IMR-90 (cell line): ENCODE results near the gene HACD2. TPM values are rescaled to one million over a fixed set of nuclear protein-coding genes. Genes with fewer than 3 reads are reported as not detected.

Experiments used
- ATAC-seq: fragments of 200-7000 bp; cut with Tn5 transposase; 2 replicates; pipeline ENCODE4 v1.9.1; 2020; ENCODE audit warnings: low read depth, mild to moderate bottlenecking, moderate library complexity
- BruUV-seq: library from RNA; stranded (reverse); fragments of 400-500 nt; replicated peaks from 2 replicates; lab custom pipeline; 2021; lab: Mats Ljungman, UMichigan
- CTCF ChIA-PET: fragments of 300-600 bp; formaldehyde crosslinking; extraction: SDS; loops from one replicate; lab custom pipeline; 2021; ENCODE audit warnings: antibody characterized with exemption; lab: Yijun Ruan, JAX
- POLR2A ChIA-PET: fragments of 300-600 bp; sonication (Branson Sonifier 250); formaldehyde crosslinking; loops from one replicate; lab custom pipeline; 2022; ENCODE audit warnings: antibody characterized with exemption; ENCODE audit not compliant: unreplicated experiment; lab: Charles Lee
- DNase-seq: peaks from one replicate; pipeline ENCODE4 v3.0.0; 2013
- H2AFZ ChIP-seq: replicated peaks from 2 replicates; pipeline ENCODE3; 2013; ENCODE audit warnings: low read length, mild to moderate bottlenecking; ENCODE audit not compliant: poor library complexity
- H2AK5ac ChIP-seq: 2 replicates; pipeline ENCODE4 v1.6.1; 2013; ENCODE audit warnings: low read depth, low read length, inconsistent platforms
- H2AK9ac ChIP-seq: replicated peaks from 2 replicates; pipeline ENCODE3; 2013; ENCODE audit warnings: mild to moderate bottlenecking, low read depth, low read length, moderate library complexity; ENCODE audit not compliant: poor library complexity
- H2BK120ac ChIP-seq: 2 replicates; pipeline ENCODE4 v1.6.1; 2013; ENCODE audit warnings: low read depth, low read length, inconsistent platforms
- H2BK15ac ChIP-seq: 3 replicates; pipeline ENCODE4 v1.6.1; 2013; ENCODE audit warnings: low read depth, low read length, inconsistent platforms
- H2BK20ac ChIP-seq: 2 replicates; pipeline ENCODE4 v1.6.1; 2013; ENCODE audit warnings: low read depth, mild to moderate bottlenecking, inconsistent platforms, low read length, moderate library complexity
- H2BK5ac ChIP-seq: 2 replicates; pipeline ENCODE4 v1.6.1; 2013; ENCODE audit warnings: mild to moderate bottlenecking, low read depth, low read length, inconsistent platforms; ENCODE audit not compliant: poor library complexity, severe bottlenecking
- H3K14ac ChIP-seq: replicated peaks from 2 replicates; pipeline ENCODE4 v1.6.1; 2013; ENCODE audit warnings: low read depth, low read length, inconsistent platforms
- H3K18ac ChIP-seq: 2 replicates; pipeline ENCODE4 v1.6.1; 2013; ENCODE audit warnings: low read depth, low read length, control low read depth
- H3K23ac ChIP-seq: 2 replicates; pipeline ENCODE4 v1.6.1; 2013; ENCODE audit warnings: low read depth, low read length, inconsistent platforms
- H3K27ac ChIP-seq: 2 replicates; pipeline ENCODE4 v1.5.1; 2013; ENCODE audit warnings: mild to moderate bottlenecking, control low read depth, low read length; ENCODE audit not compliant: insufficient read depth
- H3K27me3 ChIP-seq: 2 replicates; pipeline ENCODE4 v1.6.1; 2013; ENCODE audit warnings: low read length; ENCODE audit not compliant: control insufficient read depth, insufficient read depth
- H3K36me3 ChIP-seq: 2 replicates; pipeline ENCODE4 v1.6.1; 2013; ENCODE audit warnings: low read length, mixed read lengths; ENCODE audit not compliant: control insufficient read depth, insufficient read depth
- H3K4ac ChIP-seq: 2 replicates; pipeline ENCODE4 v1.6.1; 2013; ENCODE audit warnings: low read depth, low read length, inconsistent platforms
- H3K4me1 ChIP-seq: 2 replicates; pipeline ENCODE4 v1.6.1; 2013; ENCODE audit warnings: low read length, mixed read lengths; ENCODE audit not compliant: control insufficient read depth, insufficient read depth
- H3K4me2 ChIP-seq: 2 replicates; pipeline ENCODE4 v1.6.1; 2013; ENCODE audit warnings: low read depth, mild to moderate bottlenecking, control low read depth, low read length, moderate library complexity
- H3K4me3 ChIP-seq: 2 replicates; pipeline ENCODE4 v1.5.1; 2013; ENCODE audit warnings: low read depth, mild to moderate bottlenecking, control low read depth, low read length, moderate library complexity; ENCODE audit not compliant: insufficient read depth
- H3K56ac ChIP-seq: 2 replicates; pipeline ENCODE4 v1.6.1; 2013; ENCODE audit warnings: low read length, inconsistent platforms; ENCODE audit not compliant: insufficient read depth; ENCODE audit errors: extremely low read depth
- H3K79me1 ChIP-seq, 2 experiments: 2 replicates each; pipeline ENCODE4 v1.6.1; 2013; ENCODE audit warnings: low read length in 2 of 2, inconsistent platforms in 1 of 2, low read depth in 1 of 2
- H3K9ac ChIP-seq: 2 replicates; pipeline ENCODE4 v1.6.1; 2013; ENCODE audit warnings: low read depth, low read length, control low read depth
- H3K9me1 ChIP-seq: 2 replicates; pipeline ENCODE4 v1.6.1; 2013; ENCODE audit warnings: low read length, inconsistent platforms; ENCODE audit not compliant: insufficient read depth
- H3K9me3 ChIP-seq: 2 replicates; pipeline ENCODE4 v1.6.1; 2013; ENCODE audit warnings: low read length; ENCODE audit not compliant: control insufficient read depth, insufficient read depth
- H4K20me1 ChIP-seq: 2 replicates; pipeline ENCODE4 v1.6.1; 2013; ENCODE audit warnings: low read length, inconsistent platforms; ENCODE audit not compliant: insufficient read depth
- H4K5ac ChIP-seq: 2 replicates; pipeline ENCODE4 v1.6.1; 2013; ENCODE audit warnings: mild to moderate bottlenecking, low read depth, low read length, control low read depth
- H4K8ac ChIP-seq, 2 experiments: 2 replicates each; pipeline ENCODE4 v1.6.1; 2013; ENCODE audit warnings: low read depth in 2 of 2, low read length in 2 of 2, control low read depth in 1 of 2, inconsistent platforms in 1 of 2
- H4K91ac ChIP-seq: 2 replicates; pipeline ENCODE4 v1.6.1; 2013; ENCODE audit warnings: low read depth, low read length, inconsistent platforms; ENCODE audit not compliant: insufficient read depth
- BHLHE40 ChIP-seq: fragments of 150-350 bp; IDR thresholded peaks from 2 replicates; pipeline ENCODE4 v1.6.1; 2016; ENCODE audit warnings: mild to moderate bottlenecking, low read depth, low read length
- CEBPB ChIP-seq: IDR thresholded peaks from 2 replicates; pipeline ENCODE4 v1.6.1; 2012; ENCODE audit warnings: low read depth, low read length, improper control_type of control experiment
- CHD1 ChIP-seq: IDR thresholded peaks from 2 replicates; pipeline ENCODE4 v1.6.1; 2012; ENCODE audit warnings: low read depth, low read length, improper control_type of control experiment
- CTCF ChIP-seq: conservative IDR thresholded peaks from 2 replicates; pipeline ENCODE4 v1.5.1; 2012; ENCODE audit warnings: mild to moderate bottlenecking, low read depth, low read length, improper control_type of control experiment
- ELK1 ChIP-seq: fragments of 150-350 bp; IDR thresholded peaks from 2 replicates; pipeline ENCODE4 v1.6.1; 2016; ENCODE audit warnings: low read depth, mild to moderate bottlenecking, low read length, moderate library complexity, borderline replicate concordance
- FOS ChIP-seq: fragments of 150-350 bp; IDR thresholded peaks from 2 replicates; pipeline ENCODE4 v1.6.1; 2016; ENCODE audit warnings: low read depth, low read length
- MAFK ChIP-seq: IDR thresholded peaks from 2 replicates; pipeline ENCODE4 v1.6.1; 2012; ENCODE audit warnings: low read depth, low read length, improper control_type of control experiment
- MAZ ChIP-seq: IDR thresholded peaks from 2 replicates; pipeline ENCODE4 v1.6.1; 2012; ENCODE audit warnings: low read depth, mild to moderate bottlenecking, low read length, improper control_type of control experiment, moderate library complexity, borderline replicate concordance
- MXI1 ChIP-seq: IDR thresholded peaks from 2 replicates; pipeline ENCODE4 v1.6.1; 2012; ENCODE audit warnings: low read depth, mild to moderate bottlenecking, low read length, moderate library complexity, borderline replicate concordance
- NFE2L2 ChIP-seq: fragments of 150-350 bp; IDR thresholded peaks from 2 replicates; pipeline ENCODE4 v1.6.1; 2016; ENCODE audit warnings: low read depth, mild to moderate bottlenecking, low read length
- POLR2A ChIP-seq: IDR thresholded peaks from 2 replicates; pipeline ENCODE4 v1.6.1; 2012; ENCODE audit warnings: mild to moderate bottlenecking, low read depth, low read length
- RAD21 ChIP-seq: IDR thresholded peaks from 2 replicates; pipeline ENCODE4 v1.6.1; 2012; ENCODE audit warnings: low read length, improper control_type of control experiment
- RFX5 ChIP-seq: IDR thresholded peaks from 2 replicates; pipeline ENCODE4 v1.8.0; 2012; ENCODE audit warnings: low read depth, mild to moderate bottlenecking, low read length, moderate library complexity
- SMC3 ChIP-seq: fragments of 150-350 bp; IDR thresholded peaks from 2 replicates; pipeline ENCODE4 v1.6.1; 2016; ENCODE audit warnings: low read depth, mild to moderate bottlenecking, antibody characterized with exemption, low read length, moderate library complexity
- USF2 ChIP-seq: fragments of 150-350 bp; IDR thresholded peaks from 2 replicates; pipeline ENCODE4 v1.6.1; 2017; ENCODE audit warnings: mild to moderate bottlenecking, antibody characterized with exemption, low read length, low read depth
- WGBS, 2 experiments: methylation state at CpG; one replicate each; pipeline versions ENCODE4 v1.1.5 to v1.1.7; 2013; ENCODE audit warnings: missing lambda C conversion rate in 2 of 2; ENCODE audit not compliant: insufficient read length in 1 of 2; ENCODE audit errors: extremely low coverage in 2 of 2; 5-methylcytosine and 5-hydroxymethylcytosine counted together
- dilution Hi-C: fragments of 300-500 bp; cut with HindIII; formaldehyde crosslinking; loops from one replicate; pipeline ENCODE4 v1.14.3; 2018; ENCODE audit warnings: low sequenced_read_pairs; ENCODE audit not compliant: unreplicated experiment
- in situ Hi-C: fragments of 300-500 bp; cut with MboI; formaldehyde crosslinking; loops from 3 replicates; pipeline ENCODE4 v1.14.3; 2019; ENCODE audit warnings: low sequenced_read_pairs, inconsistent platforms, mixed read lengths
- intact Hi-C: fragments of 100-400 bp; cut with micrococcal nuclease; formaldehyde crosslinking; loops from 2 replicates; pipeline ENCODE4 v1.10.0; 2022
- polyA plus RNA-seq, 3 experiments: library from polyadenylated mRNA; depleted of rRNA; stranded (reverse); fragments of >200 nt; gene quantifications; 2 replicates each; pipeline ENCODE4 v1.2.3, GENCODE V29; 2012; ENCODE audit warnings: low replicate concordance in 1 of 3
- total RNA-seq: library from RNA; depleted of rRNA; stranded (reverse); fragments of >200 nt; gene quantifications from 2 replicates; pipeline ENCODE4 v1.2.3, GENCODE V29; 2012

Gene HACD2
- total and polyA plus RNA-seq, 2 of the 4 experiments (the other 2 are of a cell fraction): 21.5 to 22.6 TPM

- H2BK120ac ChIP-seq: no peak overlapping the region
- H2BK20ac ChIP-seq: no peak overlapping the region
- no peak overlapping the region for H3K9ac ChIP-seq
- no peak overlapping the region for H3K23ac ChIP-seq
- TF ChIP-seq MXI1 (no peak), RAD21 (no peak), MAZ (no peak), MAFK (no peak), SMC3 (no peak), ELK1 (no peak), POLR2A (no peak), CTCF (no peak), FOS (no peak), BHLHE40 (no peak), RFX5 (no peak), CHD1 (no peak), CEBPB (no peak), NFE2L2 (no peak), USF2 (no peak)
- ChIA-PET CTCF (no interaction called here), POLR2A (no interaction called here)
- WGBS, 2 experiments: 100% methylated on average over 2 of the region's 3 CpGs; no CpG with 5 or more reads in 1 of the 2 experiments
- H3K4me2 ChIP-seq: no peak overlapping the region
- no peak overlapping the region for H2AFZ ChIP-seq
- H3K56ac ChIP-seq: no peak overlapping the region
- DNase-seq (no peak), ATAC-seq (no peak)
- H3K9me3 ChIP-seq: no peaks in the 10 kb centered on the region
- no peak overlapping the region for H3K4ac ChIP-seq
- in situ Hi-C loops (no loop called here), dilution Hi-C loops (no loop called here), intact Hi-C loops (no loop called here)
- no peak overlapping the region for H4K91ac ChIP-seq
- no peak overlapping the region for H4K8ac ChIP-seq
- H3K4me3 ChIP-seq: no peak overlapping the region
- H3K18ac ChIP-seq: no peak overlapping the region
- no peak overlapping the region for H2BK15ac ChIP-seq
- peaks cover 10 to 60% of the 10 kb centered on the region in 2 experiments; a peak in 3 of 4 replicates for H3K79me1 ChIP-seq
- peaks cover 30% of the 10 kb centered on the region for H4K20me1 ChIP-seq
- no peak overlapping the region for H2AK9ac ChIP-seq
- no TSS peak for BruUV-seq
- H3K14ac ChIP-seq: no peak overlapping the region
- H3K27me3 ChIP-seq: no peaks in the 10 kb centered on the region
- no peak overlapping the region for H4K5ac ChIP-seq
- peaks cover 32% of the 10 kb centered on the region for H3K36me3 ChIP-seq
- H3K27ac ChIP-seq: no peak overlapping the region
- no peak overlapping the region for H2BK5ac ChIP-seq
- no peak overlapping the region for H2AK5ac ChIP-seq
- peaks cover 8% of the 10 kb centered on the region for H3K9me1 ChIP-seq
- peaks cover 14% of the 10 kb centered on the region for H3K4me1 ChIP-seq
Observed at GRCh38 chr3:123610331-123610730, 25.5 kb upstream of the HACD2 start.
